Lung (tissue), 12 donors: ENCODE data around the gene GRID1. TPM values are rescaled to one million over a fixed set of nuclear protein-coding genes. Genes with fewer than 3 reads are reported as not detected.

Experiments
- ATAC-seq: fragments of 200-7000 bp; cut with Tn5 transposase; one replicate; pipeline ENCODE4 v1.9.1; 2020; ENCODE audit warnings: moderate number of reproducible peaks; ENCODE audit not compliant: insufficient read depth, low FRiP score
- DNase-seq, 3 donors: peaks; one replicate each; pipeline ENCODE4 v3.0.0-alpha.2; 2013 to 2017
- H3K27ac ChIP-seq, 2 donors: one replicate each; pipeline ENCODE4 v1.5.1; 2013; ENCODE audit warnings: mild to moderate bottlenecking in 2 of 2, moderate library complexity in 2 of 2, control low read depth in 1 of 2, inconsistent platforms in 1 of 2, low read depth in 1 of 2, low read length in 1 of 2
- H3K27me3 ChIP-seq, 3 donors: one replicate each; pipeline ENCODE4 v1.5.1; 2013; ENCODE audit warnings: low read length in 2 of 3; ENCODE audit not compliant: control insufficient read depth in 3 of 3, insufficient read depth in 3 of 3
- H3K36me3 ChIP-seq, 4 donors: one replicate each; pipeline ENCODE4 v1.5.1; 2013; ENCODE audit warnings: low read length in 4 of 4, mild to moderate bottlenecking in 1 of 4, moderate library complexity in 1 of 4; ENCODE audit not compliant: control insufficient read depth in 4 of 4, insufficient read depth in 4 of 4
- H3K4me1 ChIP-seq, 5 donors: one replicate each; pipeline ENCODE4 v1.5.1; 2013; ENCODE audit warnings: low read length in 5 of 5, mild to moderate bottlenecking in 2 of 5, moderate library complexity in 1 of 5; ENCODE audit not compliant: control insufficient read depth in 5 of 5, insufficient read depth in 5 of 5
- H3K4me3 ChIP-seq: one replicate; pipeline ENCODE4 v1.5.1; 2013; ENCODE audit warnings: mild to moderate bottlenecking, control low read depth, moderate library complexity
- H3K9ac ChIP-seq, 2 donors: one replicate each; pipeline ENCODE4 v1.5.1; 2013; ENCODE audit warnings: low read length in 2 of 2, control low read depth in 1 of 2; ENCODE audit not compliant: insufficient read depth in 1 of 2
- H3K9me3 ChIP-seq, 4 donors: one replicate each; pipeline ENCODE4 v1.5.1; 2013; ENCODE audit warnings: low read length in 3 of 4, mild to moderate bottlenecking in 1 of 4, moderate library complexity in 1 of 4; ENCODE audit not compliant: control insufficient read depth in 4 of 4, insufficient read depth in 3 of 4
- WGBS, 2 donors: extraction: QIAGEN DNeasy Blood & Tissue Kit; methylation state at CpG; one replicate each; pipeline ENCODE4 v1.1.7; 2013; 5-methylcytosine and 5-hydroxymethylcytosine counted together
- polyA plus RNA-seq, 2 donors: library from polyadenylated mRNA; stranded (reverse); fragments of 200-250 nt; gene quantifications; one replicate each; pipeline ENCODE4 v1.2.1, GENCODE V29; 2013
- total RNA-seq, 2 donors: library from RNA; depleted of rRNA in 1 of 2; stranded (reverse); fragments of >200 nt in 1 of 2; gene quantifications; one replicate each; pipeline ENCODE4 v1.2.1, GENCODE V29; 2014 to 2021
- TF ChIP-seq, protein P1 (sequence below): IDR thresholded peaks from 2 replicates; pipeline ENCODE4 v1.5.1; 2012; ENCODE audit warnings: mild to moderate bottlenecking; ENCODE audit errors: control extremely low read depth, extremely low read depth
- donor health status: control.
- donor health status: control.
- donor health status: Bipolar disorder and iron deficiency.
- donor health status: healthy.
- donor health status: DM: yes; HTN: yes; CAD: no.

GRID1 gene
- total and polyA plus RNA-seq, 4 donors = 1.1 to 3.6 (median 2.2) TPM

DNA sequence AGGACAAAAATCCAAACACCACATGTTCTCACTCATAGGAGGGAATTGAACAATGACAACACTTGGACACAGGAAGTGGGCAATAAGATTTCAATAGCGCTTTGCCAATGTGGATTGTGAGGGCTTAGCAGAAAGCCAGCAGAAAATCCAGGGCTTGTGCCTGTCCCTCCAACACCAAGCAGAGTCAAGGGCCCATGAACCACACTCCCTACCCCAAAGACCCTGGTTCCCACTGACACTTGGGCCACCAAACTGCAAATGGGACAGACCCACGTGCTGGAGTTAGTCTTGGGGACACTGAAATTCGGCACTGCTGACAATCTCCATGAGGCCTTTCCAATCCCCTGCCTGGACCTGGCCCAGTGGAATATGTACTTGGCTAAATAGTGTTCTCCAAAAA lies 67.0 kb downstream of the GRID1 start:
- TF ChIP-seq, protein P1, sequence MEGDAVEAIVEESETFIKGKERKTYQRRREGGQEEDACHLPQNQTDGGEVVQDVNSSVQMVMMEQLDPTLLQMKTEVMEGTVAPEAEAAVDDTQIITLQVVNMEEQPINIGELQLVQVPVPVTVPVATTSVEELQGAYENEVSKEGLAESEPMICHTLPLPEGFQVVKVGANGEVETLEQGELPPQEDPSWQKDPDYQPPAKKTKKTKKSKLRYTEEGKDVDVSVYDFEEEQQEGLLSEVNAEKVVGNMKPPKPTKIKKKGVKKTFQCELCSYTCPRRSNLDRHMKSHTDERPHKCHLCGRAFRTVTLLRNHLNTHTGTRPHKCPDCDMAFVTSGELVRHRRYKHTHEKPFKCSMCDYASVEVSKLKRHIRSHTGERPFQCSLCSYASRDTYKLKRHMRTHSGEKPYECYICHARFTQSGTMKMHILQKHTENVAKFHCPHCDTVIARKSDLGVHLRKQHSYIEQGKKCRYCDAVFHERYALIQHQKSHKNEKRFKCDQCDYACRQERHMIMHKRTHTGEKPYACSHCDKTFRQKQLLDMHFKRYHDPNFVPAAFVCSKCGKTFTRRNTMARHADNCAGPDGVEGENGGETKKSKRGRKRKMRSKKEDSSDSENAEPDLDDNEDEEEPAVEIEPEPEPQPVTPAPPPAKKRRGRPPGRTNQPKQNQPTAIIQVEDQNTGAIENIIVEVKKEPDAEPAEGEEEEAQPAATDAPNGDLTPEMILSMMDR = no peak
- Histone ChIP-seq H3K4me1 (peaks cover 0 to 2% (median 0%) of the 10 kb centered on the region in 5 donors), H3K4me3 (no peak overlapping the region), H3K27me3 (peaks cover 0 to 2% (median 0%) of the 10 kb centered on the region in 3 donors), H3K27ac (no peak overlapping the region), H3K9ac (no peak overlapping the region), H3K9me3 (peaks cover 0 to 3% (median 0%) of the 10 kb centered on the region in 4 donors), H3K36me3 (no peaks in the 10 kb centered on the region)
- DNase-seq = no peak
- WGBS, 2 donors = 64 to 81% methylated on average over 3 of the region's 3 CpGs
- no peak for ATAC-seq

DNA sequence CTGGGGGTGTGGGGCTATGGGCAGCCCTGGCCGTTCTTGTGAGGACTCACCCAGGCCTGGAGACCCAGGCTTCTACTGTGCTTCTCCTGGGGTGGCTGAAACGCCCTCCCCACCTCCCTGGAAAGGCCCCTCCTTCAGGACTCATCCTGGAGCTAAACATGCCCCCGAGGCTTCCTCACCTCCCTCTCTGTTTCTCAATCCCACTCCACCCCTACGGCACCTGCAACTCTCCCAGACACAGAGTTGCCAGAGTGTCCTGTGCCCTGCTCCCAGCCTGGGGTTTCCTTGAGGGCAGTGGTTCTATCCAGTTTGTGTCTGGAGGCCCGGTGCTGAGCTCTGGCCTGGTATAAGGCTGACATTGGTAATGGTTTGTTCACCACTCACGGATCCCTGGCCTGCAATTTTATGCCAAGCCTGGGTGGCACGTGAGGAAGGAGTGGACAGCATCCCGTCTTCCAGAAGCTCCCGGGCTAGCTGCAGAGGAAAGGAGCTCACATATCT lies 68.0 kb downstream of the GRID1 start:
- Histone ChIP-seq H3K36me3 (no peaks in the 10 kb centered on the region), H3K27ac (no peak overlapping the region), H3K27me3 (peaks cover 0 to 2% (median 0%) of the 10 kb centered on the region in 3 donors), H3K9me3 (peaks cover 0 to 3% (median 0%) of the 10 kb centered on the region in 4 donors), H3K4me3 (no peak overlapping the region), H3K4me1 (peaks cover 0 to 2% (median 0%) of the 10 kb centered on the region in 5 donors), H3K9ac (no peak overlapping the region)
- ATAC-seq (no peak), DNase-seq (no peak)
- TF ChIP-seq, protein P1 = no peak
- WGBS, 2 donors = 71 to 82% methylated on average over 9 of the region's 9 CpGs

DNA sequence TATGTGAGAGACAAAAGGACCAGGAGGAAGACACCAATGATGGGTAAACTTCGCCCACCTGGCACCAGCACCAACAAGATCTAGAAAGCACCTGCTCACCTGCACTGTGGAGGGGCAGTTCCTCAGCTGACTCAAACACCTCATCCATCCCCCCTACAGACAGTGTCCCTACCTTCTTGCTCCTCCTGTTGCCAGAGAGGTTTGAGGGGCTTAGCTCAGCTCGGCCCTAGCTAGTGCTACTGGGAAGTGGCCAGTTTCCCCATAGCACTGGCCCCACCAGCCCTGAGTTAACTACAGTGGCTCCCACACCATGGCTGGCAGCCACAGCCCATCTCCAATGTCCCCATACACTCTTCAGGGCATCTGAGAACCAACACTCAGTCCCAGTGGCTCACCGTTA lies 70.8 kb downstream of the GRID1 start:
- no peak for DNase-seq
- H3K4me3 ChIP-seq = no peak overlapping the region
- peaks cover 0 to 2% (median 0%) of the 10 kb centered on the region in 3 donors for H3K27me3 ChIP-seq
- ATAC-seq = no peak
- no peaks in the 10 kb centered on the region for H3K9me3 ChIP-seq
- H3K27ac ChIP-seq = no peak overlapping the region
- TF ChIP-seq, protein P1 = no peak
- H3K36me3 ChIP-seq = no peaks in the 10 kb centered on the region
- H3K4me1 ChIP-seq = no peaks in the 10 kb centered on the region
- H3K9ac ChIP-seq = no peak overlapping the region
- WGBS, 2 donors = 74 to 91% methylated on average over 3 of the region's 3 CpGs

DNA sequence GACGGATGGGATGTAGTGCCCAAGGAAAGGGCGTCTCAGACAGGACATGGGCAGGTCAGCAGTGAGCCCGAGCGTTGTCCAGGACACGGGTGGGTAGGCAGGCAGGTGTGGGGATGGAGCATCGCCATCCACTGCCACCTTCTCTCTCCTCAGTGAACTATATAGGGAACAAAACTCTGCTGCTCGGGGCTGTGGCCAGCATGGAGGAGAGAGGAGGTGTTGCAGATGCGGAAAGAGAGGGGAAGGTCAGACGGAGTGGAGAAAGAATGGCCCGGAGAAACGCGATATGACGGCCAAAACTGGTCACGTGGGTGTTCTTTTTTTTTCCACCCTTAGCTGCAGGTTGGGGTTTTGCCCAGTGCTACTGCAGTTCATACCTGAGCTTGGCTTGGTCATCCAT lies 71.2 kb downstream of the GRID1 start:
- H3K9me3 ChIP-seq = no peaks in the 10 kb centered on the region
- ATAC-seq = no peak
- no peaks in the 10 kb centered on the region for H3K4me1 ChIP-seq
- H3K27ac ChIP-seq = no peak overlapping the region
- TF ChIP-seq, protein P1 = no peak
- H3K27me3 ChIP-seq = peaks cover 0 to 2% (median 0%) of the 10 kb centered on the region in 3 donors
- H3K36me3 ChIP-seq = no peaks in the 10 kb centered on the region
- no peak for DNase-seq
- no peak overlapping the region for H3K9ac ChIP-seq
- WGBS, 2 donors = 90 to 93% methylated on average over 14 of the region's 14 CpGs
- no peak overlapping the region for H3K4me3 ChIP-seq
